HG03159 (cell line): ENCODE measurements around the gene NOTCH1.
"Not testable (repeated sequence)": the region's sequence is repeated elsewhere in the genome, so short reads cannot be mapped to it uniquely, and the experiment has no call there.

Experiments
- ATAC-seq: cut with Tn5 transposase; IDR thresholded peaks from one replicate; pipeline ENCODE4 v1.9.1; 2021; ENCODE audit warnings: mild to moderate bottlenecking, moderate library complexity; ENCODE audit not compliant: unreplicated experiment

Gene NOTCH1

GRCh38 chr9:136565086-136565714 is 19.4 kb upstream of the NOTCH1 start:
- no peak for ATAC-seq

DNA sequence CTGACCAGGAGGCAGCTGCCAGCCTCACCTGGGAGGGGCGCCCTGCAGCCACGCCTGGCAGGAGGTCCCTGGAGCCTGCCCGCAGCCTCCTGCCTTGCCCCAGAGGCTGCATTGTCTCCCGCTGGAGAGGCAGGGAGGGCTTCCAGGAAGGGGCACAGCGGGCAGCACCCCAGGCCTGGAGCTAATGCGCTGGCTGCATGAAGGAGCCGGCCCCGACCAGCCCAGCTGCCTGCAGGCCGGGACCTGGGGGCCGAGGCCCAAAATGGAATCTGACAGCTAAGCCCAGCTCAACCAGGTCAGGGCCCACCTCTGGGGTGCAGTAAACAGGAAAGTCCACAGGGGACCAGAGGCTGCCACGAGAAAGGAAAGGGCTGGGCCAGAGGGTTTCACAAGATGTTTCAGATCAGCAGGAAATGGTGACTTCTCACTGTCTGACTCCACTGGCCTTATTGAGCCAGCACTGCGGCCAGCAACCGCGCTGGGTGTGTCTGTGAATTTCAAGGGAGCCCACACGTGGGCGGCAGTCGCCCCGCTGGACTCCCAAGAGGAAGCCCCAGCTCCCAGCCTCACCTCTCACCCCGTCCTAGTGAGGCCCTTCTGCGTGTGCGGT is 18.6 kb upstream of the NOTCH1 start:
- ATAC-seq = no peak

DNA sequence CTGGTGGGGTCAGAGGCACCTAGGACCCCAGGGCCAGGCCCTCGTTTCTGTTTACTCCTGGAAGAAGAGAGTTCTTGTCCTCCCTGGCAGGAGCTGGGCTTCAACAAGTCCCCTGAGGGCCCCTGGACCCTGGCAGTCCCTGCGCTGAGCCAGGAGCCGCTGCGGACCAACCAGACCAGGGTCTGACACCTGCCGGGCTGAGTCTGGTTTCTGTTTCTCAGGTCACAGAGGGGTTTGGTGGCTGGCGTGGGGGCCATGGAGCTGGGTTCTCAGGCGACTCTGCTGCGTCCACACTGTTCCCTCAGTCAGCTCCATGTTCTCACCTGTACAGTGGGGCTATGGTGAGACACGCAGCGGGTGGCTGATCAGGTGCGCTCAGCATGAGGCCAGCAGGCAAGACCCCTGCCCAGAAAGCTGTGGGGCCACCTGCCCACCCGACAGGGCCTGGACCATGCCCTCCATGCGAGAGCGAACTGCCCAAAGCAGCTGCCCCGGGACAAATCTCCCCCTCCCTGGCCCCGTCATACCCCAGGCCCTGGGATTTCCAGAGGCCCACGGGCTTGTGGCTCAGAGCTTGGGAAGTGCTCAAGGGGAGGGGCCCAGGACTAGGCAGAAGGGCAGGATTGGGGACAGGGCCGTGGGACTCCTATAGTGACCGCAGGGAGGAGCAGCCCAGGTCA is 17.9 kb upstream of the NOTCH1 start:
- no peak for ATAC-seq

- ATAC-seq = no peak
Measured at GRCh38 chr9:136562746-136563495, 17.1 kb upstream of the NOTCH1 start.

GRCh38 chr9:136561779-136562178 is 15.9 kb upstream of the NOTCH1 start:
- no peak for ATAC-seq

DNA sequence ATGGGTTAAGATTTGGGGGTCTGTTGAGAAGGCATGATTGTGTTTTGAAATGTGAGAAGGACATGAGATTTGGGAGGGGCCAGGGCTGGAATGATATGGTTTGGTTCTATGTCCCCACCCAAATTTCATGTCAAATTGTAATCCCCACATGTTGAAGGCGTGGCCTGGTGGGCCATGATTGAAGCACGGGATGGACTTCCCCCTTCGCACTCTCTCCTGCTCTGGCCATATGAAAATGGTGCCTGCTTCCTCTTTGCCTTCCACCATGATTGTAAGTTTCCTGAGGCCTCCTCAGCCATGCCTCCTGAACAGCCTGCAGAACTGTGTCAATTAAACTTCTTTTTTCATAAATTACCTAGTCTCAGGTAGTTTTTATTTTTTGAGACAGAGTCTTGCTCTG is 14.7 kb upstream of the NOTCH1 start:
- ATAC-seq = no peak

GRCh38 chr9:136559371-136559770 is 13.5 kb upstream of the NOTCH1 start:
- not testable (repeated sequence) for ATAC-seq

DNA sequence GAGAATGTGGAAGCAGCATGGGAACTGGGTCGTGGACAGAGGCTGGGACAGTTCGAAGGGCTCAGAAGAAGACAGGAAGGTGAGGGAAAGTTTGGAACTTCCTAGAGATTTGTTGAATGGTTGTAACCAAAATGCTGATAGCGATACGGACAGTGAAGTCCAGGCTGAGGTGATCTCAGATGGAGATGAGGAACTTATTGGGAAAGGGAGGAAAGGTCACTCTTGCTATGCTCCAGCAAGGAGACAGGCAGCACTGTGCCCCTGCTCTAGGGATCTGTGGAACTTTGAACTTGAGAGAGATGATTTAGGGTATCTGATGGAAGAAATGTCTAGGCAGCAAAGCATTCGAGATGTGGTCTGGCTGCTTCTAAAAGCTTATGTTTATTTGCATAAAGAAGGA is 13.0 kb upstream of the NOTCH1 start:
- ATAC-seq = not testable (repeated sequence)

DNA sequence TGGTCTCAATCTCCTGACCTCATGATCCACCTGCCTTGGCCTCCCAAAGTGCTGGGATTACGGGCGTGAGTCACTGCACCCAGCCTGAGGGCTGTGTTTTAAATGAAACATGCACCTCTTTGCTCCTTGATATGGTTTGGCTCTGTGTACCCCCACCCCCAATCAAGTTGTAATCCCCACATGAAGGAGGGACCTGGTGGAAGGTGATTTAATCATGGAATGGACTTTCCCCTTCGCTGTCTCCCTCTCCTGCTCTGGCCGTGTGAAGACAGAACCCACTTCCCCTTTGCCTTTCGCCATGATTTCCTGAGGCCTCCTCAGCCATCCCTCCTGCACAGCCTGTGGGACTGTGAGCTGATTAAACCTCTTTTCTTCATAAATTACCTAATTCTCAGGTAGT is 12.5 kb upstream of the NOTCH1 start:
- ATAC-seq = no peak

- no peak for ATAC-seq
Measured at GRCh38 chr9:136557036-136557435, 11.2 kb upstream of the NOTCH1 start.

- no peak for ATAC-seq
Measured at GRCh38 chr9:136556166-136556565, 10.3 kb upstream of the NOTCH1 start.

DNA sequence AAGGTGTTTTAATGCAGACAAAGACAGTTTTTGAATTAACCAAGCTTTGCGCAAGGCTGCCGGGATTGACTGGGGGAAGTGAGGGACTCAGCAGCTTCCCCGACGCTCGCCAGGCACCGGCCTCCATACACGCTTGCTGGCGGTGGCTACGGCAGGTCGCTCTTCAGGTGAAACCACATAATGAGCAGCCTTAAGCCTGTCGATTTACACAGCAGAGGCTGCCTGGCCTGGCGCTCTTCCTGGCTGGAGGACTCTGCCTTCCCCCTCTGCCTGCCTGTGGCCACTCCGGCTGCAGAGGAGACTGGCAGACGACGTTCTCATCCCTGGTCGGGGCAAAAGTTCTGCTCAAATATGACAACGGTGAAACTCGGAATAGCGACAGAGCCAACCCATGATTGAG is 9.0 kb upstream of the NOTCH1 start:
- no peak for ATAC-seq

- no peak for ATAC-seq
Measured at GRCh38 chr9:136553581-136553980, 7.7 kb upstream of the NOTCH1 start.

DNA sequence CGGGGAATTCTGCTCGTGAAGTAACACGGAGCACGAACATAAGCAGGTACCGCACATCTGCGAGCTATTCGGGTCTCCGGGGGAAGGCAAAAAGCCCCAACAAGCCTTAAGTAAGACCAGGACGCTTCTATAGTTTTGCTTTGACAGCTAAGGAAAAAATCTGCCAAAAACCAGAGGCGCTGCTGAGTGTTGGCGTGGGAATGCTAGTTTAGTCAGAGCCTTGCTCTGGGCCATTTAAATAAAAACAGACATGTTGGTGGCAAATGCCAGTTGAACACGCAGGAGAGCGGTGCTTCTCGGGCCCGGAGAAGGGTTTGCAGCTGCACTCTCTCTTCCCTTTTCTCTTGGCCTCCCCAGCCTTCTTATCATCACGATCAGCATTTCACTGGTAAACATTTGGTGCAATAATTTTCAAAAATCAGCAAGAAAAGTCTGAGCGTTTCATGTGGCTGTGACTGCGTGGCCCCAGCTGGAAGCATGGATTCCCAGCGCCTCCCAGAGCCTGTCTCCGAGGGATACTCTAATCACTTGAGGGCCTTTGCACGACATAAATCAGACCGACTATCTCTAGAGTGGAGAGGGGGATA is 6.4 kb upstream of the NOTCH1 start:
- ATAC-seq = no peak

- no peak for ATAC-seq
Measured at GRCh38 chr9:136551401-136552116, 5.7 kb upstream of the NOTCH1 start.

DNA sequence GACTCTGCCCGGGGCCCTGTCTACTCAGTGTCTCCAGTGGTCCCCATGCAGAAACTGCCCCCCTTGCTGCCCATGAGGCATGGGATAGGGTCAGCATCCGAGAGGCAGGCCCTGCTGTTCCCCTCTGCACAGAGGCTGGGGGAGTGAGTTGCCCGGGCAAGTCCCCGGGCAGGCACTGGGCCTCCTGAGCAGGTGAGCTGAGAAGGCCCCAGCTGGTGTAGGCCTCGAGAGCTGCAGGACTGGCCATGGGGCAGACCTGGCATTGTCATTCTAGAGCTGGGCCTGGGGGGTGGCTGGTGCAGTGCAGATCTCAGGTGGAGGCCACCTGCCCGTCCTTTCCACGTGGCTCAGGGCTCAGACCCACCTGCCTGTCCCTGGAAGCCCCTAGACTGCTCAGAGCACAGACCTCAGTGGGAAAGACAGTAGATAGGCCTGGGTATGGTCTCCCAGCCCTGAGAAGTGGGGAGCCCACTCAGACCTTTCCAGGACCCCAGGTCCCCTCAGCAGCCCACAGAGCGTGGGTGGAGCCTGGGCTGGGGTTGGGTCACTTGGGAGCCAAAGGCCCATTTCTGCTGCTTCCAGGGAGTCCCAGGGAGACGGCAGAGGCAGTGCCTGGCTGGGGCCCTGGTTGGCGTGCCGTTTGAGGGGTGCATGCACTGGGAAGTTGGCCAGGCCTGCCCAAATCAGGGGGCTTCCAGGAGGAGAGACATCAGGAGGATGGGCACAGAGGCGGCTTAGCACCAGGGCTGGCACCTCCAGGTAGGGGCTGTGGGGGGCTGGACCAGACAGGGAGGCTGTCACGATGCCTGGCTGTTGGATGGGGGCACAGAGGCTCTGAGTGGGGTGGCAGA is 4.8 kb upstream of the NOTCH1 start:
- no peak for ATAC-seq

- ATAC-seq = no peak
Measured at GRCh38 chr9:136549010-136549980, 3.4 kb upstream of the NOTCH1 start.

DNA sequence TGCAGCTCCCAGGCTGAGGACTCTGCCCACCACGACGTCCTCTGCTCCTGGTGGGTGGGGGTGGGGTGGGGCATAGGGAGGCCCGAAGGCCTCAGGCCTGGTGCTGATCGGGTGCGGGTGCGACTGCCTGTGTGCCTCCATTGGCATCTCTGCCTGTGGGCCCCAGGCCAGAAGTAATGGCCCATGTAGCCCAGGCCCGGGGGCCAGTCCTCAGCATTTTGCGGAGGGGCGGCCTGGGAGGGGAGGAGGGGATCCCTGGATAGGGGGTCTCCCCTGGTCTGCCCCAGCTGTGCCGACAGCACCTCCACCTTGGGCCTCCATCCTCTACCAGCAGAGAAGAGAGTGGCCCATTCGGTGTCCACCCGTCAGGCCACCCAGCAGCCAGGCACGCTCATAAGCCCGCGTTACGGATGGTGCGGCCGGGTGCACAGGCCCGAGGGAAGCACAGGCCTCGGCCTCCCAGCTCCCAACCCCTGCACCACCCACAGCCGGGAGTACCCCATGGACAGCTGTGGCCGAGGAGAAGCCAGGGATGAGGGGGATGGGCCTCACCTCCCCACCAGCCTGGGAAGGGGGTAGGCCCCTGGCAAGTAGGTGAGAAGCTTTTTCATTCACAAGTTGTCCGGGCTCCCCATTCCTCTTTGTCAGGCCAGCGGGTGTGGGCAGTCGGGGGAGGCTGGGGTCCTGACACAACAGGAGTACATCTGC is 1.8 kb upstream of the NOTCH1 start:
- no peak for ATAC-seq
